Ovary (tissue), 3 donors: Measurements from ENCODE around the gene AADACL4.

Experiments
- EP300 ChIP-seq: sonication (generic); formaldehyde crosslinking; IDR thresholded peaks from one replicate; pipeline ENCODE4 v1.6.1; 2017; ENCODE audit warnings: antibody characterized with exemption
- POLR2A ChIP-seq: fragments of 450-650 bp; IDR thresholded peaks from one replicate; pipeline ENCODE4 v1.6.1; 2017; ENCODE audit warnings: antibody characterized with exemption, mild to moderate bottlenecking, moderate library complexity
- TF ChIP-seq, protein P1 (sequence below), 3 donors: fragments of 450-650 bp in 2 of 3; fragments of 200-600 bp in 1 of 3; IDR thresholded peaks; one replicate each; pipeline versions ENCODE4 v1.5.1 to v1.8.0; 2016 to 2022; ENCODE audit warnings: antibody characterized with exemption in 3 of 3, mild to moderate bottlenecking in 1 of 3
- donor health status: DM: no; HTN: no; CAD: no.

DNA sequence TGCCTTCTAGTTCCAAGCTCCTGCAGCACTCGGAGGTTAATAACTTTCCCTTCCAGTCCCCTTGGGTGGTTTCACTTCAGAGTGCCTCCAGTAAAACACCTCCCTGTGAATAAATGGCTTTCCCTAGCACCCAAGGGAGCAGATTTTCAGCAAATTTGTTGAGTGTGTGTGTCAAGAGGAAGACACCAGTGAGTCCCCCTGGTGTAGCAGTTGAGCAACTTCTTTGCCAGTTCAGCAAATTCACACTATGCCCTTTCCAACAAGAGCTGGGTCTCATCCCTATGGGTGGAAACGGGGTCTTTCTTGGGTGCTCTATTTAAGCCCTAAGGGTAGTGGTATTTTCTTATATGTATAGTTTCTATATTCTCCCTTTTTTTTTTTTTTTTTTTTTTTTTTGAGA lies 806 bp upstream of the AADACL4 start:
- TF ChIP-seq POLR2A (no peak), EP300 (no peak)
- TF ChIP-seq, protein P1, sequence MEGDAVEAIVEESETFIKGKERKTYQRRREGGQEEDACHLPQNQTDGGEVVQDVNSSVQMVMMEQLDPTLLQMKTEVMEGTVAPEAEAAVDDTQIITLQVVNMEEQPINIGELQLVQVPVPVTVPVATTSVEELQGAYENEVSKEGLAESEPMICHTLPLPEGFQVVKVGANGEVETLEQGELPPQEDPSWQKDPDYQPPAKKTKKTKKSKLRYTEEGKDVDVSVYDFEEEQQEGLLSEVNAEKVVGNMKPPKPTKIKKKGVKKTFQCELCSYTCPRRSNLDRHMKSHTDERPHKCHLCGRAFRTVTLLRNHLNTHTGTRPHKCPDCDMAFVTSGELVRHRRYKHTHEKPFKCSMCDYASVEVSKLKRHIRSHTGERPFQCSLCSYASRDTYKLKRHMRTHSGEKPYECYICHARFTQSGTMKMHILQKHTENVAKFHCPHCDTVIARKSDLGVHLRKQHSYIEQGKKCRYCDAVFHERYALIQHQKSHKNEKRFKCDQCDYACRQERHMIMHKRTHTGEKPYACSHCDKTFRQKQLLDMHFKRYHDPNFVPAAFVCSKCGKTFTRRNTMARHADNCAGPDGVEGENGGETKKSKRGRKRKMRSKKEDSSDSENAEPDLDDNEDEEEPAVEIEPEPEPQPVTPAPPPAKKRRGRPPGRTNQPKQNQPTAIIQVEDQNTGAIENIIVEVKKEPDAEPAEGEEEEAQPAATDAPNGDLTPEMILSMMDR (IDR thresholded peaks at IDR 0.05), result no peak
